Duodenal mucosa (tissue), 2 donors: ENCODE data around the gene CCR7.
"Not testable (repeated sequence)": the region's sequence is repeated elsewhere in the genome, so short reads cannot be mapped to it uniquely, and the experiment has no call there.

Experiments used
- H3K27ac ChIP-seq: one replicate; pipeline ENCODE4 v1.7.0; 2013; ENCODE audit warnings: low read depth, low read length
- H3K27me3 ChIP-seq, 2 donors: one replicate each; pipeline ENCODE4 v1.7.0; 2013; ENCODE audit warnings: low read length in 2 of 2, control low read depth in 1 of 2; ENCODE audit not compliant: insufficient read depth in 2 of 2, control insufficient read depth in 1 of 2
- H3K36me3 ChIP-seq, 2 donors: one replicate each; pipeline ENCODE4 v1.7.0; 2013; ENCODE audit warnings: low read length in 2 of 2, control low read depth in 1 of 2; ENCODE audit not compliant: insufficient read depth in 2 of 2, control insufficient read depth in 1 of 2
- H3K4me1 ChIP-seq, 2 donors: one replicate each; pipeline ENCODE4 v1.7.0; 2013; ENCODE audit warnings: low read length in 2 of 2, control low read depth in 1 of 2; ENCODE audit not compliant: insufficient read depth in 2 of 2, control insufficient read depth in 1 of 2
- H3K4me3 ChIP-seq, 2 donors: one replicate each; pipeline ENCODE4 v1.7.0; 2013; ENCODE audit warnings: low read length in 2 of 2, low read depth in 1 of 2
- H3K9ac ChIP-seq, 2 donors: one replicate each; pipeline ENCODE4 v1.7.0; 2013; ENCODE audit warnings: low read length in 2 of 2, low read depth in 1 of 2
- H3K9me3 ChIP-seq, 2 donors: one replicate each; pipeline ENCODE4 v1.7.0; 2013; ENCODE audit warnings: low read length in 2 of 2, control low read depth in 1 of 2; ENCODE audit not compliant: control insufficient read depth in 1 of 2

CCR7 gene

DNA sequence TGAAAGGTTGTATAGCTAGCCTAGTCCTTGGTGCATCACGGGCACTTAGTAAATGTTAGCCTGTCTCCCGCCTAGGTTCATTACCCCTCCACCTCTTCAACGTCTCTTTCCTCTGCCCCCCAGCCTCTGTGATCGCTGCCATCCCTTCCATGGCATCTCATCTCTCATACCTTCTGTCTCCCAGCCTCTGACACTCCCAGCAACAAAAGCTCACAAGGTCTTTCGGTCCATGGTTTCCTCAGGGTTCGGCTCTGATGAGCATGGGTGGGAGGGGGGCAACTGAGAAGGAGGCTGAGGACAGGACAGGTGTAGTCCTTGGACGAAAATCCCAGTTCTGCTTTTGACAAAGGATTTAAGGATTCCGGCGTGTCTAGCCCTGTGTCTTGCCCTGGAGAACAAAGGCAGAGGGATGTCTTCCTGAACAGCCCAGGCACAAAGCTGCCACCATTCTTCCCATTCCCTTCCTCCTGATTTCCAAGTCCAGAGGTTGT, 16.7 kb downstream of the CCR7 start:
- Histone ChIP-seq H3K4me3 (no peak overlapping the region), H3K27ac (peak overlapping the region; percentile 39), H3K9me3 (no peaks in the 10 kb centered on the region), H3K9ac (peak overlapping the region in 1 of 2 donors; percentile 12), H3K27me3 (no peaks in the 10 kb centered on the region), H3K4me1 (peaks cover 31% of the 10 kb centered on the region in 2 donors), H3K36me3 (no peaks in the 10 kb centered on the region)

DNA sequence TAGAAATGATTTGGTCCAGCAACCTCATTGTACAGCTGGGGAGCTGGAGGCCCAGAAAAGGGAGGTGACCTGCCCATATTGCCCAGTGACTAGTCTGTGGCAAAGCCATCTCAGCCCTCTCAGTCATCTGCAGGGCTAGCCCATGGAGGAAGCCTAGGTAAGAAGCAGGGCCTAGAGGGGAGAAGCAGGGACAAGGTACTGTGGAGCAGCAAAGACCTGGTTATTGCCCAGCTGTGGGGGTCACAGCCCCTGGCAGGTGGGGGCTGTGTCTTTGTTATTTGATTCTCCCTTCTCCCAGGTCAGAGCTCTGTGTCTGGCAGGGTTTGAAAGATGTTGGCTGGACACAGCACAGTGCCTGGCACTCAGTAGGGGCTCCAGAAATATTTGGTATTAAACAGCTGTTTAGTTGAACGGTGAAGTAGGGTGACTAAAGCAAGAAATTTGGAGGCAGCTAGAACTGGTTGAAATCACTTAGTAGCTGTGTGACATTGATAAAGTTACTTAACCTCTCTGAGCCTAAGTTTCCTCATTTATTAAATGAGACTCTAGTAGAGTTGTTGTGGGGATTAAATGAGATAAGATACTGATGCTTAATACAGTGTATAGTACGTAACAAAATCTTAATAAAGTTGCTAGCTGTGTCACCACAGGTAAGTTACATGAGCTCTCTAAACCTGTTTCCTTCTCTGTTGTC, 17.3 kb downstream of the CCR7 start:
- Histone ChIP-seq H3K4me1 (peaks cover 31 to 33% of the 10 kb centered on the region in 2 donors), H3K27me3 (no peaks in the 10 kb centered on the region), H3K9ac (peak overlapping the region in 1 of 2 donors; percentile 12), H3K36me3 (no peaks in the 10 kb centered on the region), H3K9me3 (no peaks in the 10 kb centered on the region), H3K4me3 (no peak overlapping the region), H3K27ac (no peak overlapping the region)

DNA sequence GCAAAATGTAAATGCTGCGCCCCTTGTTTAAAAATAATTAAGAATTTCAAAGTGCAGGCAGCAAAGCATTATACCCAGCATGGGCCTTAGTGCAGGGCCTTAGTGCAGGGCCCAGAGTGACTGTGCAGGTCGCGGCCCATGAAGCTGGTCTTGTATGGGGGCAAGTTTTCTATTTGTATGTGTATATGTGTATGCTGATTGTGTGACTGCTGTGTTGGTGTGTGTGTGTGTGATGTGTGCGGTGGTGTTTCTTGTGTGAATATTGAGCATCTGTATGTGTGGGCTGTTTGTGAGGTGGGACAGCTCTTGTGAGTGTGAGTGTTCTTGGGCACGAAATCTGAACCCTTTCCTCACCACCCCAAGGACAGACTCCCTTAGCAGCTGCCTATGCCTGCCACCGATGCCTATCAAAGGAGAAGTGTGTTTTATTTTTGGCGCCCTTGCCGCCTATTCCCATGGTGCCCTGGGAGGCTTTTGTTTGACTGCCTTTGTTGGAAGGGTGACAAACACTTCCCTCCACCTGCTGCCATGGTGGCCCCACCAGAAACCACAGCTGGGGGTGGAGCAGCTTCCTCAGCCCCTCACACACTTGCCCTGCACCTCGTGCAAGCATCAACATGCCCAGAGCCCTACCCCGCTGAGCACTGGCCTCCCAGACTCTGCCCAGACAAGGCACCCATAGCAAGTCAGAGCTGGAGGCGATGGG, 18.0 kb downstream of the CCR7 start:
- Histone ChIP-seq H3K9ac (no peak overlapping the region), H3K9me3 (no peaks in the 10 kb centered on the region), H3K27me3 (no peaks in the 10 kb centered on the region), H3K4me3 (no peak overlapping the region), H3K27ac (no peak overlapping the region), H3K4me1 (peaks cover 34 to 35% of the 10 kb centered on the region in 2 donors), H3K36me3 (no peaks in the 10 kb centered on the region)

DNA sequence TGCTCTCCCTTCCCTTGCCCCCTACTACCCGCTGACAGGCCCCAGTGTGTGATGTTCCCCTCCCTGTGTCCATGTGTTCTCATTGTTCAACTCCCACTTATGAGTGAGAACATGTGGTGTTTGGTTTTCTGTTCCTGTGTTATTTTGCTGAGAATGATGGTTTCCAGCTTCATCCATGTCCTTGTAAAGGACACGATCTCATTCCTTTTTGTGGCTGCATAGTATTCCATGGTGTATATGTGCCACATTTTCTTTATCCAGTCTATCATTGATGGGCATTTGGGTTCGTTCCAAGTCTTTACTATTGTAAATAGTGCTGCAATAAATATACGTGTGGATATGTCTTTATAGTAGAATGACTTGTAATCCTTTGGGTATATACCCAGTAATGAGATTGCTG, 18.8 kb downstream of the CCR7 start:
- not testable (repeated sequence) for H3K27me3 ChIP-seq, H3K9me3 ChIP-seq, H3K36me3 ChIP-seq, H3K9ac ChIP-seq, H3K27ac ChIP-seq, H3K4me3 ChIP-seq
- peaks cover 40 to 42% of the 10 kb centered on the region in 2 donors for H3K4me1 ChIP-seq

DNA sequence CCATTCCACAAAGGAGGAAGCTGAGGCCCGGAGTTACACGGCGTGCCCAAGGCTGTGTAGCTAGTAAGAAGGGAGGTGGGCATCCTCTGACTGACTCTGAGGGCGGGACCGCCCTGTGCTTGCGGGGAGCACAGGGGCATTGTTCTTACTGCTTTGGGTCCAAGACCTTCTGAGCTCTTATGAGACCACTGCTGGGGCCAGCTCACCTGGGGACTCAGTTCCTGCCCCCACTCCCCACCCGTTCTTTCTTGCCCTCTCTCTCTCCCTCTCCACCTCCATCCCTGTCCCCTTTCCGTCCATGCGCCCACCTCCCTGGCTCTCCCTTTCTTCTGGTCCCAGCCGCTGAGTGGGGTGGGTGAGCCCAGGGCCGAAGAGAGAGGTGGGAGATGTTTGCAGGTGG, 19.6 kb downstream of the CCR7 start:
- no peak overlapping the region for H3K27ac ChIP-seq

DNA sequence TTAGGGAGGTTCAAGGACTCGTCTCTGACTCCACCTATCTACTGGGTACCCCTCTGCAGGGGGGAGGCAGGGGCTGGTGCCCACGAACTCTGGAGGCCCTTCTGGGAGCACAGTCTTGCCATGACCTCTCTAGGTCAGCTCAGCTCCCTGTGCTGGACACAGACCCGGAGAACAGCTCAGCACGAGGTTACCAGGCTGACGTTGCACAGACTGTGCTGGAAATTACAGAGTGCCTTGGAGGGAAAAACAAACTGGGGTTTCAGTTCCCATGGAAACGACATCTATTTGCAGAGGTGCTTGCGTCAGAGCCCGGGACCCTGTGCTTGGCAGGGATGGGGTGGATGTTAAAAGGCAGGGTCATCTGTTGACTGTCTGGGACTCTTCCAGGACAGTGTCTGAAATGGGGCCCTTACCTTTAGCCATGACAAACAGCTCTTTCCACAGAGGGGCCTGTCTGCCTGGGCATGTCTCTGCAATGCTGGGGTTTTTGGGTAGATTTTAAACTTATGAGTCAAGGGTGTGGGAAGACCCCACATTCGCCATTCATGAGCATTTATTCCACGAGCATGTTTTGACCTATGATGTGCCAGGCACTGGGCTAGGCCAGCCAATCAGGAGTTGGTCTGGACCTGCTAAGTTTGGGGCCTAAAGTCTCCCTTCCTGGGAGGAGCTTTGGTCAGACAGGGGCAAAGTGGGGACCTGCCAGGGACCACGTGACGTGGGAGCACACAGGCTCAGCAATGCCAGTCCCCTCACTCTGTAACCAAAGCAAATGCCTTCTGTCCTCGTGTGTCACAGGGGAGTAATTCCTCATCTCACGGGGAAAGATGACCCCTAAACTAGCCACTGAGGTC, 22.5 kb downstream of the CCR7 start:
- Histone ChIP-seq H3K4me3 (no peak overlapping the region), H3K4me1 (peaks cover 43 to 51% of the 10 kb centered on the region in 2 donors), H3K36me3 (no peaks in the 10 kb centered on the region), H3K27me3 (no peaks in the 10 kb centered on the region), H3K27ac (peak overlapping the region; percentile 87), H3K9me3 (no peaks in the 10 kb centered on the region), H3K9ac (peak overlapping the region; percentile 32 to 52)

More for the DNA sequence above, 19.6 kb downstream of the CCR7 start:
- Histone ChIP-seq H3K4me3 (no peak overlapping the region), H3K27me3 (no peaks in the 10 kb centered on the region), H3K9me3 (no peaks in the 10 kb centered on the region), H3K9ac (no peak overlapping the region), H3K36me3 (no peaks in the 10 kb centered on the region), H3K4me1 (peaks cover 46 to 50% of the 10 kb centered on the region in 2 donors)

DNA sequence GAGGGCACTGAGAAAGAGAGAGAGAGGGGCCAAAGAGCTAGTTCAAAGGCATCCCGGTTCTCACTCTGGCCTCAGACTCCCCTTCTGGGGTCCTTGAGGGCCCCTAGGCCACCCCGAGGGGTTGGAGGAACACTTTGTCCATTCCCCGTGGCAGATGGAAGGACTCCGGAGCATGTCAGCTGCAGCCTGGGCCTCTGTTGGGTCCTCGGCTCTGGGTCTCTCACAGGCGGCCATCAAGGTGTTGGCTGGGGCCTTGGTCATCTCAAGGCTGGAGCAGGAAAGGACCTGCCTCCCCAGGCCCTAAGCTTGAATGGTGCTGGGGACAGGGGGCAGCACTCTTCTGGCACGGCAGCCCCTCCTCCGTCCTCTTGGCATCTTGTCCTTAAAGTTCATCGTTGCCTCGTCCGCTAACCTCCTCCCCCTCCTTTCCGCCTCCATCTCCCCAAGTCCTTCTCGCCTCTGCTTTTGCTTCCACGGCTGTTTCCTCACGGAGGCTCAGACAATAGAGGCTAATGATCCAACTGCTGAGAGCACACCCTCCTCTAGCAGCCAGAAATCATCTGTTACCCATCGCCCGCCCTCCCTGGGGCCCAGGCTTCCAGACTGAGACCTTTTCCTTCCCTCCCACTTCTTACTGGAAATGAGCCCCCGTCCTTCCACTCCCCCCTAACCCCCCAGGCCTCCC, 23.3 kb downstream of the CCR7 start:
- no peaks in the 10 kb centered on the region for H3K36me3 ChIP-seq
- no peak overlapping the region for H3K4me3 ChIP-seq
- H3K9ac ChIP-seq = peak overlapping the region; percentile 38 to 52
- H3K9me3 ChIP-seq = no peaks in the 10 kb centered on the region
- peaks cover 43 to 46% of the 10 kb centered on the region in 2 donors for H3K4me1 ChIP-seq
- peak overlapping the region; percentile 87 for H3K27ac ChIP-seq
- H3K27me3 ChIP-seq = no peaks in the 10 kb centered on the region

DNA sequence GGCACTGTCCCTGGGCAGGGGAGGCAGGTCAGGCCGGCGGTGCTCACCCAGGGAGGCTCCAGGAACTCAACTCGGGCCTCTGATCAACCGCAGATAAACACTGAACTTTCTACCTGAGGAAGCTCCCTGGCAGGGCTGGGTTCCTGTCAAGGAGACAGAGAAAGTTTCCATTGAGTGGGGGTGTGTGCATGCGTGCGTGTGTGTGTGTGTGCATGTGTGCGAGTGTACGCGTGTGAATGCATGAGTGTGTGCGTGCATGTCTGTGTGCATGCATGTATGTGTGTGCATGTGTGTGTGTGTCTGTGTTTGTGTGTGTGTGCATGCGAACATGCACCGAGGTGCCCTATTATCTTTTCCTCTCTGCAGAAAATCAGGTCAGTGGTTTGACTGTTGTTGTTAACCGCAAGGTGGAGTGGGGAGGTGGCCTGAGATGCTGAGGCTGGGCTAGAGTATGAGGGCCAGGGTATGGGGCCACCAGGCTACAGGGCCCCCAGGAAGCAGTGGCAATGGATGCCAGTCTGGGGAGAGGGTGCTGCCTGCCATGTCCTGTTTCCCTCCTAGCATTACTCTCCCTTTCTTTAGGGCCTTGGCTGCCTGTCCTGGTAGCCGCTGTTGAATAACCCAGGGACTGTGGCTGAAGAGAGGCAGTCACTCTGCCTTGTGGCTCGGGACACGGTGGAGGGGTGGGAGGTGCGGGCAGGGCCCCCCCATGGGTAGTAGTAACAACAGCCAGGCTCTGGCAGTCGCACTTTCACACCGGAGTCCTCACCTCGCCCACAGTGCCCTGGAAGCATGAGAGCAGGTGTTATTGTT, 24.0 kb downstream of the CCR7 start:
- Histone ChIP-seq H3K9me3 (no peaks in the 10 kb centered on the region), H3K27ac (peak overlapping the region; percentile 87), H3K4me3 (peak overlapping the region in 1 of 2 donors; percentile 59), H3K36me3 (no peaks in the 10 kb centered on the region), H3K27me3 (no peaks in the 10 kb centered on the region), H3K9ac (peak overlapping the region; percentile 38 to 52), H3K4me1 (peaks cover 50 to 52% of the 10 kb centered on the region in 2 donors)

DNA sequence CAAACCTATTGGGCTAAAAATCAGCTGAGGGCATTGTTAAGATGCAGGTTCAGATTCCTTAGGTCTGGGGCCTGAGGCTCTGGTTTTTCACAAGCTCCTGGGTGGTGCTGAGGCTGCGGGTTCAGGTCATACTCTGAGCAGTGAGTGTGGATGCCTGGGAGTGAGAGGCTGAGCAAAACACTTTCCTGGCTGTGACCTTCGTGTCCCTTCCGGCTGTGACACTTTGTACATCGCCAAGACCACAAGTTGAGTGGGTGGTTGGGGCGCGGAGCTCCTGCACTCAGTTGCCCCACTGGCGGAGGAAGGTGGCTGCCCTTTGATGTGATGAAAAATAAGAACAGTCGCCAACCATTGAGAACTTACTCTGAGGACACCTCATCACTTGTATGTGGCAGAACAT, 24.8 kb downstream of the CCR7 start:
- Histone ChIP-seq H3K4me3 (no peak overlapping the region), H3K9ac (no peak overlapping the region), H3K36me3 (no peaks in the 10 kb centered on the region), H3K27ac (peak overlapping the region; percentile 22), H3K27me3 (no peaks in the 10 kb centered on the region), H3K9me3 (no peaks in the 10 kb centered on the region), H3K4me1 (peaks cover 51 to 57% of the 10 kb centered on the region in 2 donors)
